HepG2 (cell line): ENCODE measurements around the gene RXYLT1. TPM values are rescaled to one million over a fixed set of nuclear protein-coding genes. Genes with fewer than 3 reads are reported as not detected.

Source experiments
- ISL2 ChIP-seq: sonication (generic); formaldehyde crosslinking; IDR thresholded peaks from 2 replicates; pipeline ENCODE4 v1.5.0; 2020; ENCODE audit warnings: missing genetic modification reagents
- NONO ChIP-seq, 2 experiments: fragments of 450-650 bp in 1 of 2; sonication (generic) in 1 of 2; formaldehyde crosslinking in 1 of 2; IDR thresholded peaks in 1 of 2; conservative IDR thresholded peaks in 1 of 2; 2 replicates each; pipeline versions ENCODE4 v1.6.1 to v1.8.0; 2017 to 2022; ENCODE audit warnings: mild to moderate bottlenecking in 1 of 2, missing genetic modification reagents in 1 of 2, moderate library complexity in 1 of 2
- PHF20 ChIP-seq: sonication (generic); formaldehyde crosslinking; IDR thresholded peaks from 2 replicates; pipeline ENCODE4 v1.5.0; 2020; ENCODE audit warnings: mild to moderate bottlenecking, missing genetic modification reagents
- PITX1 ChIP-seq: sonication (generic); formaldehyde crosslinking; IDR thresholded peaks from 2 replicates; pipeline ENCODE4 v1.5.1; 2020; ENCODE audit warnings: mild to moderate bottlenecking, missing genetic modification reagents
- PLRG1 ChIP-seq: fragments of 450-650 bp; conservative IDR thresholded peaks from 2 replicates; pipeline ENCODE4 v1.6.1; 2016
- PREB ChIP-seq: sonication (generic); formaldehyde crosslinking; IDR thresholded peaks from 2 replicates; pipeline ENCODE4 v1.4.0; 2020; ENCODE audit warnings: missing genetic modification reagents
- STAT6 ChIP-seq: sonication (generic); formaldehyde crosslinking; IDR thresholded peaks from 2 replicates; pipeline ENCODE4 v1.4.0; 2020; ENCODE audit warnings: missing genetic modification reagents, mild to moderate bottlenecking, borderline replicate concordance
- THAP9 ChIP-seq: sonication (generic); formaldehyde crosslinking; IDR thresholded peaks from 2 replicates; pipeline ENCODE4; 2020; ENCODE audit warnings: missing genetic modification reagents, mild to moderate bottlenecking, borderline replicate concordance
- YEATS2 ChIP-seq: sonication (generic); formaldehyde crosslinking; IDR thresholded peaks from 2 replicates; pipeline ENCODE4 v1.4.0; 2020; ENCODE audit warnings: missing genetic modification reagents, borderline replicate concordance
- ZNF264 ChIP-seq: sonication (generic); formaldehyde crosslinking; IDR thresholded peaks from 2 replicates; pipeline ENCODE4 v1.4.0; 2020; ENCODE audit warnings: missing genetic modification reagents
- polyA plus RNA-seq, 8 experiments: library from polyadenylated mRNA; depleted of rRNA in 3 of 8; stranded (reverse) in 7 of 8; unstranded in 1 of 8; fragments of >200 nt; fragmentation: Illumina TruSeq in 4 of 8; extraction: Trizol in 4 of 8; gene quantifications; 2 replicates each; pipeline versions ENCODE4 v1.2.1 to v1.2.3, GENCODE V29; 2011 to 2016; ENCODE audit warnings: low read depth in 4 of 8, missing spikeins in 1 of 8, mixed read lengths in 1 of 8; ENCODE audit not compliant: insufficient read depth in 1 of 8
- total RNA-seq, 5 experiments: library from RNA; depleted of rRNA; stranded (reverse); fragments of >200 nt; fragmentation: Illumina TruSeq; extraction: Trizol; gene quantifications; 2 replicates each; pipeline ENCODE4 v1.2.3, GENCODE V29; 2016; ENCODE audit warnings: low read depth in 1 of 5

Gene RXYLT1
- total and polyA plus RNA-seq, 2 of the 13 experiments (the other 11 are each of a cell fraction or from before 2014, with no cell fraction given): 8.3 to 15.5 TPM

- no peak for TF ChIP-seq THAP9
- TF ChIP-seq PITX1: no peak
- no peak for TF ChIP-seq ISL2 (CRISPR knock-in tag)
- no peak for TF ChIP-seq STAT6 (CRISPR knock-in tag)
- no peak for TF ChIP-seq PLRG1
- TF ChIP-seq ZNF264 (CRISPR knock-in tag): no peak
- no peak for TF ChIP-seq PREB (CRISPR knock-in tag)
- no peak for TF ChIP-seq YEATS2 (CRISPR knock-in tag)
- no peak for TF ChIP-seq PHF20 (CRISPR knock-in tag)
- TF ChIP-seq NONO (IDR thresholded peaks at IDR 0.05): no peak
- no peak for TF ChIP-seq NONO (CRISPR knock-in tag; conservative IDR thresholded peaks at IDR 0.05)
Observed at GRCh38 chr12:63766498-63766897, 13.2 kb upstream of the RXYLT1 start (continued).
